ENCODE measurements around the gene GNAZ.

The GNAZ gene

DNA sequence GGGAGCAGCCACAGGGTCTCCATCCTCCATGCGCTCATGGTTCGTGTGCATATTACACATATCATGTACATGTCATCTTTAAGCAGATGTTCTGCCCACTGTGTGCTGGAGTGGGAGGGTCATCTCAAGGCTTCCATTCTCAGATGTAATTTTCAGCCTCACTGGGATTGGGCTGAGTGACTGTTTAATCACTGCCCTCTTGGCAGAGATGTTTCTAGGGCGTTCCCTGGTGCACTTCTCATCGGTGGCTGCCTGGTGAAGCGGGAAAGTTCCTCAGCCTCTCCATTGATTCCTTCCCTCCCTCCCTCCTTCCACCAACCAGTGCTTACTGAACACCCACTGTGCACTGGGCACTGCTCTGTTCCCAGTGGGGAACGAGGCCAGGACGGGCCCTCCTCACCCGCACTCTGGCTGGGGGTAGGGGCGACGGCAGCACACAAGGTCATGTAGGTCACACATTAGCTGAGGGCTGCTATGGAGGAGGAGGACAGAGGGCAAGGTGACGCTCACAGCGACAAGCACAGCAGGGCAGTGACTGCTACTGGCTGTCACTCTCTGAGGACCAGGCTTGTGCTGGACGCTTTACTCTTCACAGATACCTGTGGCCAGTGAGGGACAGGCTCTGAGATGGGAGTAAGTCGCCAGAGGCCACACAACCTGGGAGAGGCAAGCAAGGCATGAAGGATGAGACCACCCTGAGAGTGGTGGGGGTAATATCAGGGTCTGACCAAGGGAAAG, 22.9 kb downstream of the GNAZ start:
- no peak for DNase-seq
- no peak for ATAC-seq

DNA sequence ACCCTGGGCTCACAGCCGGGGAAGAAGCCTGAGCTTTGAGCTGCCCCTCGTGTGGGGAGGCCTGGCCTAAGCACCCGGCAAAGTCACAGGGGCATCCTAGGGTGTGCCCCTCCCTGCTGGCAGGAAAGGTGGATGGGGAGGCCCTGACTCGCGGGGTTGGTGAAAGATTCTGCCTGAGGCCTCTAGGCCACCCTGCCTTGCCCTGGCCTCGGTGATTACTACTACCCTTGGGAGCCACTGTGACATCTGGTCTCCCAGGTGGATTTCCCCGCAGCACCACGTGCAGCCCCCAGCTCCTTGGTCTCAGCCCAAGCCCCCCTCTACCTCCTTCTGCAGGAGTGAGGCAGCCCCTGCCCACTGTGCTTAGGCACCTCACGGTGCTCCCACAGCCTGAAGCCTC, 23.9 kb downstream of the GNAZ start:
- DNase-seq (no peak), ATAC-seq (no peak)

DNA sequence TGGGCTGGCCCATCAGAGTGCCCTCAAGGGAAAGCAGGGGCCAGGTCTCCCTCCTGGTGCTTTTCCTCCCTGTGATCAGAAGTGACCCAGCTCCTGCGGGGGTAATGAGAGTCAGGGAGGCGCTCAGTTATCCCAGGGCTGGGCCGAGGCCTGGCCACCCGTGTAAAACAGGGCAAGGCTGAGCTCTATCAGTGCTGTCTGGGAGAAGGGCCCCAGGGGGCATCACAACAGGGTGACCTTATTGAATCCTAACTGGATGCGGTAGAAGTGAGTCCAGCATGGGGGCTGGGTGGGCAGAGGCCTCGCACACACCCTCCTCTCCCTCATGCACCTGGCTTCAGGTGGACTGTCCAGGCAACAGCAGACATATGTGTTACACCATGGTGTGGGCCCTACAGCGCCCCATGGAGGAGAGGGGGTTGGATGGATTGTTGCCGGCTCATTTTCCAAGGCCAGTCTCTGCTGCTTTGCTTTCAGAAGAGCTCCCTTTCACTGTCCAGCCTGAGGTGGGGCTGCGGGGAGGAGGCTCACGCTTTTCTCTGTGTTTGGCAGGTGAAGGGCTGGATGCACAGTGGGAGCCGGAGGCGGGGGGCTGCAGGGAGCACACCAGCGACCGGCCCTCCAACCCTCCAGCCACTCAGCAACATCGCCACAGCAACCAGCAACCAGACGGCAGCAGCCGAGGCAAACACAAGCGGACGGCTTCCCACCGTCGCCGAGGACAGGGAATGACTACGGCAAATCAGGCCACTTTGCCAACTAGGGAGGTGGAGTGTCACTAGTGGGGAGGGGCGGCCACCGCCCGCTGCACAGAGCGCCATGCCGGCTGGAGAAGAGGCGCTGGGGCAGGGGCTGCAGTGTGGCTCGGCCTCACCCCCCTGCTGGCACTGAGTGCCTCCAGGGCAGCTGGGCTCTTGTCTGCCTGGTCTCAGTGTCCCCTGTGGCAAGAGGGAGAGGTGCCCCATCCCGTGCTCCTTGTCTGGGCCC, 24.7 kb downstream of the GNAZ start:
- ATAC-seq: no peak
- DNase-seq: no peak

DNA sequence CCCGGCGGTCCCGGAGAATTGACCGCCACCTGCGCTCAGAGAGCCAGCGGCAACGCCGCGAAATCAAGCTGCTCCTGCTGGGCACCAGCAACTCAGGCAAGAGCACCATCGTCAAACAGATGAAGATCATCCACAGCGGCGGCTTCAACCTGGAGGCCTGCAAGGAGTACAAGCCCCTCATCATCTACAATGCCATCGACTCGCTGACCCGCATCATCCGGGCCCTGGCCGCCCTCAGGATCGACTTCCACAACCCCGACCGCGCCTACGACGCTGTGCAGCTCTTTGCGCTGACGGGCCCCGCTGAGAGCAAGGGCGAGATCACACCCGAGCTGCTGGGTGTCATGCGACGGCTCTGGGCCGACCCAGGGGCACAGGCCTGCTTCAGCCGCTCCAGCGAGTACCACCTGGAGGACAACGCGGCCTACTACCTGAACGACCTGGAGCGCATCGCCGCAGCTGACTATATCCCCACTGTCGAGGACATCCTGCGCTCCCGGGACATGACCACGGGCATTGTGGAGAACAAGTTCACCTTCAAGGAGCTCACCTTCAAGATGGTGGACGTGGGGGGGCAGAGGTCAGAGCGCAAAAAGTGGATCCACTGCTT, 25.5 kb downstream of the GNAZ start:
- ATAC-seq: no peak
- no peak for DNase-seq

DNA sequence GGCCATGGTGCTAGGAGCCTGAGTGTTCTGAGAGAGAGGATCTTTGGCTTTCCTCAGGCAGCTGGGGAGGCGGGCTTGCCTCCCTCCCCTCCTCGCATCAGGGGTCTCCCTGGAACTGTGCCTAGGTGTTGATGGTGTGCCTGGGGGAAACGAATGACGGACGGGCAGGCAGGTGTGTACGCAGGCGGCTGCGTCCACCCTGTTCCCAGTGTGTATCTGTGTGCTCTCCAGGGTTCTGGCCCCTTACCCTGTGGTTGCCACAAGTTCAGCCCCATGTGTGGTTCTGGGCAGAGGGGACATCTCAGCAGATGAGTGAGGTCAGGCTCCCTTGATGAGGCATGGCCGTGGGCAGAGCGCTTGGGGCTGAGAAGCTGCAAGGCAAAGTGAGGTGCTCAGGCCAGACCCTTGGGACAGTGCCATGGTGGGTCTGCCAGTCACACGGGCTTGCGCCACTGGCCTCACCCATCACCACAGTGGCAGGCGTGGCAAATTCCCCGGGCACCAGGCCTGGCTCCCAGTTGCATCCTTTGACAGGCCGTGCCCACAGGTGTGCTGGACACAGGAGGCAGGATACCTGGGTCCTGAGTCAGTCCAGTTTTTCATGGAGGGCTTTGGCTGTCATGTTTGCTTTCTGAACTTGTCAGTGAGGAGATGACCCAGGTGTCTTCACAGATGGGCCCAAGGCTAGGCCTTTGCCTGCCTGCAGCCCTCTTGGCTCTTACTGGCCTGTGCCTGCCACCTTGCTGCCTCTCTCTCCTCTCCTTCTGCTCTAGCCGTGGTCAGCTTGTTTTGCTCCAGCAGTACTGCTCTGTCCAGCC, 27.3 kb downstream of the GNAZ start:
- ATAC-seq: no peak

DNA sequence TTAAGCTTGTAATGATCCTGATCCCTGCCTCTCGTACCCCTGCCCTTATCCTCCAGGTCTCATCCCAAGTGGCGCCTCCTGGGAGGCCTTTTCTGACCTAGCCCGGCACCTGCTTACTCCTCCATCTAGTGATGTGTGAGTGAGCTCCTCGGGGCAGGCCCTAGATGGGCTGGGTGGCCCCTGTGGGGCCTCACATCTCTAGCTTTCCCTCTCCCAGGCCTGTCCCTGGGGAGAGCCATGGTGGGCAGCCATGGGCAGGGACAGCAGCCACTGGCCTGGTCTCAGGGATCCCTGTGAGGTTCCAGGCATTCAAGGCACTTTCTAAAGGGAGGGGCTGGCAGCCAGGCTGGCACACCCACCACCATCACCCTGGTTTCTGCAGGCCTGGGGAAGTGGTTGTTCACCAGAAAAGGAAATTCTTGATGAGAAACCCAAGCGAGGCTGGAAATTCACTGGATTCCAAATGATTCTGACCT, 27.9 kb downstream of the GNAZ start:
- ATAC-seq: no peak
- DNase-seq: no peak

More for the DNA sequence above, 27.3 kb downstream of the GNAZ start:
- no peak for DNase-seq

DNA sequence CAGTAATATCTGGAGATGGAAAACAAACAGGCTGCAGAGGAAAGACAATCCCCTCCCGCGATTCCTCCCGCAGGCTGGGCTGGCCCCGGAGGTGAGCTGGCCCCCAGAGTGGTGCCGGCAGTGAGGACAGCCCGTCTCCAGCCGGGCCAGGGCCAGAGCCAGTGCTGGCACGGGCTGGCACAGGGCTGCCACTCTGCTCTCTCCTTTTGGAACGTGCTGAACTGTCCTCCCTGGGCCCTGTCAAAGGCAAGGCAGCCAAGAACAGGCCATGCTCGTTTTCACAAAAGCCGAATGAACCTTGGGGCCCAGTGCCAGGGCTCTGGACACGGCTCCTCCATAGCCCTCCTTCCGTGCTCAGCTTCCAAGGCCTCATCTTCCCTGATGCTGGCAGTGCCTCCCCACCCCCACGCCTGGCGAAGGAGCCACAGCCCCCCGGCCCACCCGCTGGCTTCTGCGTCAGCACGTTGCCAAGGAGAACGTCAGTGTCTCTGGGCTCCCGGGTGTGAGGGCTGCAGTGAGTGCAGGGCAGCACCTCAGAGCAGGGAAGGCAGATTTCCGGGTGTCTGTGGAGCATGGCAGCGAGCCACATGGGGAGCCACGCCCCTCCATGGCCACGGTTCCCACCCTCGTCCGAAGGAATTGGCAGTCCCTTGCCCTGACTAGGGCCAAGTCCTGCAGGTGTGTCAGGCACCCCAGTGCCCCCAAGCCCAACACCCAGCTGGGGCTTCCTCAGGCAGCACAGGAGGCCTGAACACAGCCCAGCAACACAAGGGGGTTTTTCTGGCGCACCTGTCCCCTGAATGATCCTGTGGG, 28.6 kb downstream of the GNAZ start:
- ATAC-seq: no peak
- no peak for DNase-seq

DNA sequence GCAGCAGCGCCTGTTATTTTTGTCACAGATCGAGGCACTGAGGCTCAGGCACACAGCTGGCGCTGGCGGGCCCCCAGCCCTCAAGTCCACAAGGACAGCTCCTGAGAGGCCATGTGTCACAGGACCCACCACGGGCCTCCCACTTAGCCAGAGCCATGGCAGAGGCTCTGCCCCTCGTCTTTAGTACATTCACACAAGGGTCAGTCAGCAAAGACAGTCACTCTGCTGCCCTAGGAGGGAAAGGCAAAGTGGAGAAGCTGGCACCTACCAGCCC, 29.1 kb downstream of the GNAZ start:
- DNase-seq (no peak), ATAC-seq (no peak)

DNA sequence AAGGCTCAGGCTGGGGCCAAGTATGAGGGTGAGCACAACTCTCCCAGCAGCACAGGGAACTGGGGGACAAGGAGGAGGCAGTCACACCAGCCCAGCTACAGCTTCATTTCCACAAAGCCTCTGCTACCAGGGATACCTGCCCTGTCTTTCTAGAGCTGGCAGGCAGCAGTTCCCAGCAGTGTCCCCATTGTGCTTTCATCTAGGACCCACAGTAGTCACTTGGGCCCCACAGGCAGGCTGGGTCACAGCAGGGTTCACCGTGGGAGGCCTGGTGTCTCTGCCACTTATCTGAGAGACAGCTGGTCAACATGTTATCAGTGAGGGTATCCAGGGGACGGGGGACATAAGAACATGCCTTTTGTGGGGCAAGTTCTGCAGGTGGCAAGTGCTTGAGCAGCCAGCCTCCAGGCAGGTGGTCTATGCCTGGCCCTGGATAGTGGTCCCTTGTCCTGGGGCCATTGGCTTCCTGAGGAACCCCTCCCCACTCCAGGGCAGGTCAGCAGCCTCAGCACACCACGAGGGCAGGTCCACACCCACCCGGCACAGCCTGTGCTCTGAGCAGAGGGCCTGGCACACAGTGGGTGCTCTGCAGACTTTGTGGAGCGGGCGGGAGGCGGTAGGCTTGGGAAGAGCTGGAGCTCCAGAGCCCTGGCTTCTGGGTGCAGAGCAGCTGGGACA, 29.9 kb downstream of the GNAZ start:
- DNase-seq: no peak
- no peak for ATAC-seq

DNA sequence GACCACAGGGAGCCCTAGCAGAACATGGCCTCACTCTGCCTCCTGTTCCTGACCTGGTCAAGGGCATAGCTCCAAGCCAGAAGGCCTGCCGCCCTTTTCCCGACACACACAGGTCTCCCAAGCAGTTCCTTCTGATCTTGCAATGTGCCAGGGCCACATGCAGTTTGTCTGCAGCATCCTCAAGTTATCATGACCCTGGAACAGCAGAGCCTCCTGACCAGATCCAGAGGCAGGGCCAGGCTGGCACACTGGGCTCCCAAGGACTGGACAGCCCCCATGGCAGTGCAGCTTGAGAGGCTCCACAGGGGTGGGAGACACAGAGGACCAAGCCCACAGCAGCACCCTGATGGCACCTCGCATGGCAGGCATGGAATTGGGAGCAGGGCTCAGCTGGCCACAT, 31.2 kb downstream of the GNAZ start:
- ATAC-seq (no peak), DNase-seq (no peak)

DNA sequence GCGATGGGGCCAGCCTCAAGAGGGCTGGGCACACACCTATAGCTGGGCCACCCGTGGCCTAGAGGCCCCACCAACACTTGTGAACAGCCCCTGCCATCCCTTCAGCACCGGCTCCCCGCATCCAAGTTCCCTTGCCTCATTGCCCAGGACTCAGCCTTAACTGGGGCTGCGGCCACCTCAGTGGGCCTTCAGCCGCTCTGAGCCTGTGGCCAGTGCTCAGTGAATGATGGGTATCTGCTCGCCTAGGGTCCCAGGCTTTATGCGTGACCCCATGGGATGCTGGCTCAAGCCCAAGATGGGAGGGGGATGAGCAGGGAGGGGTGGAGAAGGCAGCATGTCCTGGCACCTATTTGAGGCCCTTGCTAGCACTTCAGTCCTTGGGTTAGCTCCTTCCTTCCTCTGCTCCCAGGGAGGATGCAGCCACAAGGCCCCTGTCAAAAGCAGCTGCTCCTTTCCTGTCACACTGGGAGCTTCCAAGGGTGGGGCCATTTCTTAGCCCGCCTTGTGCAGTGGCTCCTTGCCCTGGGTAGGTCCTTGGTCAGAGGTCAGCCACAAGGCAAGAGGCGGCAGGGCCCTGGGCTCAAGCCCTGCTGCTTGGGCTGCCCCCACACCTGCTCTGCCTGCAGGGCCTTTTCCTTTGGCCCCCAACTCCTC, 31.8 kb downstream of the GNAZ start:
- ATAC-seq (no peak), DNase-seq (no peak)

DNA sequence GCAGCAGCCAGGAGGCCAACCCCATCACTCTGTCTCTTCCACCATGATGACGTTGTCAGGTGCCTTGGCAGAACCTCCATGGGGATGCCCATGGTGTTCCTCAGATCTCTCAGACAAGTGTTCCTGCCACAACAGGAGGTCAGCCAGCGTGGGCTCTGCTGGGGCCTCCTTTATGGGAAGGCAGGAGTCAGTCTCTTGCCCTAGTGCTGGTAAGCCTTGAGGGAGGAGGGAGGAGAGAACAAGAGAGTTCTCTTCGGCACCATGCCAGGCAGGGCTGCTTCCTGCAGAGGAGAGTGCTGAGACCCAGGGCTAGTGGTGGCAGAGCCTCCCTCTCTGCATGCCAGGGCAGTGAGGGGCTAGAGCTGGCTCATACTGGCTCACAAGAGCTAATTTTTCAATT, 32.5 kb downstream of the GNAZ start:
- no peak for ATAC-seq
- DNase-seq: no peak

DNA sequence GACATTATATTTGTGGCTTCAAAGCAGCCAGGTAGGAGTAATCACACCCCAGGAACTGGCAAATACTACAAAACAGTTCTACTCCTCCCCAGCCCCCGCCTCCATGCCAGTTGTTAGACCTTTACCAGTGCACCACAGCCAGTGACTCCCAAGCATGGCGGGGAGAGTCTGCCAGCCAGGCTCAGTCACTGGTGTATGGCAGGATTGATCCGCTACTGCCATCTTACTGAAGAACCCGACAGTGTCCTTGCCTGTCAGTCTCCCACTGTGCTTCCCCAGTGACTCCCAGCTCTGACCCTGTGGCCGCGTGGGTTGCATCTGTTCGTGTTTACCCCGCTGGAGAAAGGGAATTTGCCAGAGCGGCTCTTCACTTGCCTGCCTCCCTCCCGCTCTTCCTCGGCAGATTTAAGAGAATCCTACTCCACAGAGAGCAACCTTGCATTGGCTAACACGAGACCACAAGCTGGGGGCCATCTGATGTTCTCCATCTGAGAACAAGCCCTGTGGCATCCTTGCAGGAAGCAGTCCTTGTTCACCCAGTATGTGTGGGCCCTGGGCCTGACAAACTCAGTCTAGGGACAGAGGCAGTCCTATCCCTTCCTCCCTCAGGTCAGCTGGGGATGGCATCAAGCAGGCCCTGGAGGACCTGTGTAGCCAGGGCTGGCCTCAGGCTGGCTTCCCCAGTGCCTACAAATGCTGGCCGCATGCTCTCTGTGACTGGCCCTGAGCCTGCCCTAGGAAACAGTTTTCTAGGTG, 33.1 kb downstream of the GNAZ start:
- ATAC-seq (no peak), DNase-seq (no peak)

DNA sequence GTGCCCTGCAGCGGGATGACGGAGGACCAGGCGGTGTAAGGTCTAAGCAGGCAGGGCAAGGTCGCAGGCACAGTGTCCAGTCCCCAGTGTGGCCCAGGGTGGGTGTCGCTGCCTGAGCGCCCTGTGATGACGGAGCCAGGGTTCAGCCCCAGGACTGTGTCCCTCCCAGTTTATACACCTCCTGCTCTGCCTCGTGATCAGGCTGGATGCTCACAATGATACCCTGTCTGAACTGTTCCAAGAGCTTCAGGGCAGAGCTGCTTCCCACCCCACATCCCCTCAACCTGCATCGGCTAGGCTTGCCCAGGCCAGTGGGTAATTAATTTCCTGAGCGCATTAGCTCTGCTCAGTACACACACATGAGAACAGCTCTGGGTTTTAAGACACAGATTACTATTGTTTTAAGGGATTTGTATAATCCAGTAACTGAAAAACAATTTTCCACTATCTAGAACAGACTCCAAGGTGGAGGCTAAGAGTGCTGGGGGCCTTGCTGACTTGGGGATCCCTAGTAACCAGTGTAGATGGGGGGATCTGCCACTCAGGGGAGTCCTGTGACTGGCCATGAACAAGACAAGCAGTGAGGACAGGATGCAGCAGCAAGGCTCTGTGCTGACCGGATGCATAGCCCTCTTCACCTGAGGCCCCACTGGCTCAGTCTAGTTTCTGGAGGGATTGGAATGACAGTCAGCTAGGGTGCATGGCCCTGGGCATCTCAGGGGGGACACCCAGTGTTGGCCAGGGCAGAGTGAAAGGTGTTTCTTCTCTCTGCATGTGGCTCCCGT, 34.1 kb downstream of the GNAZ start:
- ATAC-seq: no peak
- DNase-seq: no peak

DNA sequence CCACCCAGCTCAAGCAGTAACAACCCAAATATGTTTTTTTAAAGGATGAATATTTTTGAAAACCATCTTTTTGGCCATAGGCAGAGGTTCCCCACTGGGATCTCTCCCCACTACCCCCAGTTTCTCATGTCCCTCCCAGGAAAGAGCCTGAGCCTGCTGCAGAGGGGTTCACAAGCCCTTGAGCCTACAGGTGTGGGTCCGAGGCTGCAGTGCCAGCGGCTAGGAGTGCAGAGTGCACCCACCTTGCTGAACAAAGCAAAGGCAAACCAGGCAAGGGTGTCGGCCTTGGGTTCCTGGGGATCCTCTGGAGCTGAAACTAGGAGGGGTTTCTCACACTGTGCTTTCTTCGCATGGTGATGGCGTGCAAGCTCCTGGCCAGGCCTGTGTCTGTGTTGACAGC, 35.0 kb downstream of the GNAZ start:
- no peak for ATAC-seq
- DNase-seq: no peak

DNA sequence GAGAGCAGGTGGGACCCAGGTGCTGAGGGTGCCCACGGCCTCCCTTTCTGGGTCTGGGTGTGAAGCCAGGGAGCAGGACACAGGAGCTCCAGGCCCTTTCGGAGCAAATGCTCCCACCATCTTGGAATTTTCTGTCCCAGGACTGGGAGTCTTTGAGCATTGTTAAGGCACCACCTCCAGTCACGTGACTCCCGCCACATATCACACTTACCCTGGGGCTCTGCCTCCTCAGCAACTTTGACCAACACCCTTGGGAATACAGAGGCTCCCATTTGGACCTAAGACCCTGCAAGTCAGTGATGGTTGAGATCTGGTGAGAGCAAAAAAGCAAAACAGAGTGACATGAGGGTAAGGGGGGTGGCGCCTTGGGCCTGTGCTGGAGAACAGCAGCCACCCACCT, 35.6 kb downstream of the GNAZ start:
- ATAC-seq: no peak
- DNase-seq: no peak

DNA sequence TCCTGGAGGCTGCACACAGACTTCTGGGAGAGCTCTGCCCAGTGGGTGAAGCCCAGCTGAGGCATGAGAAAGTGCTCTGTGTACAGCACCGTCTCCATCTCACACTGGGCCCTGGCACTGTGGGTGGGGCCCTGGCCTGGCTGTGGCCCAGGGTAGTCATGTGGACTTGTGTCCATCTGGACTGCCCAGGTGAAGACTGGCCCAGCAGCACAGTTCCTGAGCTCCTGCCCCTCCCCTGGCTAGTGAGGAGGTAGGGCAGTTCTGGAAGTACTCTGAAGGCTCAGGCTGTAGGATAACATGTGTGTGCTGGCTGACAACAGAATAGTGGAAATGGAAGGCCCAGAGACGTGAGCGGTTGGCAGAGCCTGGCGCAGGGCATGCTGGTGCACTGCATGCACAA, 36.0 kb downstream of the GNAZ start:
- no peak for ATAC-seq
- DNase-seq: no peak

DNA sequence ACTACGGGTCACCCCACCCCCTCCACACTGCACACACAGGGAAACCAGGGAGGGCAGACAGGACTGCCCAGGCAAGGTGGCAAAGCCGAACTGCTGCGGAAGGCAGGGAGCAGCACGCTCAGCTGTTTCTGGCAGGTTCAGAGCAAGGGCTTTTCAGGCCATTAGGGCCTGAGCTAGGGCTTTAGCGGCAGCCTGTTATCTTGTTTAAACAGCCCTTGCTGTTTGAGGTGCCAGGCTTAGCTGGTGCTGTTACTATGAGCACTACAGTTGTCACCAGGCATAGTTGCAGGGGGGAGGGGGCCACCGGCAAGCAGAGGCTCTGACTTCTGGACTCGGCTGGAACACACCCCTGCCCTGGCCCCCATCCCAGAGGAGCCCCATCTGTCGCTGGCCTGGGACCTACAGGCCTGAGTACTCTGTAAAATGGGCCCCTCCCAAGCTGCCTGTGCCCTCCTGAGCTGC, 36.6 kb downstream of the GNAZ start:
- DNase-seq (no peak), ATAC-seq (no peak)

All from stimulated activated naive CD8-positive, alpha-beta T cell treated with anti-CD3 and anti-CD28 coated beads, Interleukin-15, Interleukin-2, amounts not matched to agents 100 U/mL and 50 U/mL, for 24 hours (primary cell).